GM18873 (cell line): Measurements from ENCODE around the gene LDAF1.

Source experiments
- ATAC-seq: cut with Tn5 transposase; IDR thresholded peaks from one replicate; pipeline ENCODE4 v1.9.1; 2021; ENCODE audit warnings: mild to moderate bottlenecking, moderate library complexity, moderate number of reproducible peaks; ENCODE audit not compliant: unreplicated experiment, low FRiP score

The LDAF1 gene

DNA sequence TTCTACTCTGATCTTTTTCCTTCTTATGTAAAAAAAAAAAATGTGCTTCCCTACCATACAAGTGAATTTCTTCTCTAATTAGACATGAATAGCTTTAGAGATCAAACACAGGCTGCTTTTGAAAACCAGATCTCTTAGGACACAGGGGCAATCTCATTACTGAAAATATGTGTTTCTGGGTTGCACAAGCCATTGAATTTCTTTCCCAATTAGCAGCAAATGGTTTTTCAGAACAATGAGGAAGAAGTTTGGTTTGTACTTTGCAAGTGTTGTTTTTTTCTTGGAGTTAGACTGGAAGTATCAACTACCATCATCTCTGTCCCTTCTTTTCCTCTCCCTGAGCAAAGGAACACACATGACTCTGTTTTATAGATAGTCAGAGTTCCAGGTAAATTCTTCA, 69.4 kb downstream of the LDAF1 start:
- ATAC-seq, result no peak

DNA sequence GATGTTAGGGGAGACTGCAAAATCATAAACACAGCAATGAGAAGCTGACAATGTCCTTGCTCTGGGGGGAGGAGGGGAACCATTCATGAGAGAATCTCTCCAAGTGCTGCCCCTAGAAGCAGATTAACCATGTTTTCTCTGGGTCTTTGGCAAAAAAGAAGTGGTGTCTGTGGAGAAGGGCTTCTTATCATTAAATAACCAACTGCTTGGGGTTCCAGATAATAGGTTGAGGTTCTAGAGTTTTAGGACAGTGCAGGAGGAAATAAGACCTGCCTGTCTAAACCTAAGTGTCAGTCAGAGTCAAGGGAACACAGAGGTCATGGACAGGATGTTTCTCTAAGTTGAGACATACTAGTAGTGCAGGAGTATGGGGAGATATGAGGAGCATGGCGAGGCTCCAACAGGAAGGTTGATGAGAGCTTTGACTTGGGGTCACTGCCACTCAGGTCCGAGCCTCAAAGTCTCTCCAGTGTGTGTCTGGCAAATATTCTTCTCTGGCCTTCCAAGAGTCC, 69.9 kb downstream of the LDAF1 start:
- no peak for ATAC-seq
